Osteocyte (in vitro differentiated cells): ENCODE measurements around the gene GRIK4. TPM values are rescaled to one million over a fixed set of nuclear protein-coding genes. Genes with fewer than 3 reads are reported as not detected.

Source experiments
- DNase-seq: peaks from one replicate; pipeline ENCODE4 v3.0.0; 2021; ENCODE audit warnings: mixed read lengths; ENCODE audit not compliant: unreplicated experiment; ENCODE audit errors: extremely low spot score
- H3K27ac Mint-ChIP-seq: one replicate; pipeline ENCODE4 v1.8.0; 2021; ENCODE audit warnings: mild to moderate bottlenecking, mixed read lengths; ENCODE audit not compliant: unreplicated experiment
- H3K27me3 Mint-ChIP-seq: one replicate; pipeline ENCODE4 v1.8.0; 2021; ENCODE audit warnings: mixed read lengths; ENCODE audit not compliant: unreplicated experiment
- H3K36me3 Mint-ChIP-seq: one replicate; pipeline ENCODE4 v1.8.0; 2021; ENCODE audit warnings: mixed read lengths; ENCODE audit not compliant: unreplicated experiment
- H3K4me1 Mint-ChIP-seq: one replicate; pipeline ENCODE4 v1.8.0; 2021; ENCODE audit warnings: mixed read lengths; ENCODE audit not compliant: unreplicated experiment
- H3K4me3 Mint-ChIP-seq: one replicate; pipeline ENCODE4 v1.8.0; 2021; ENCODE audit warnings: mild to moderate bottlenecking, moderate library complexity, mixed read lengths; ENCODE audit not compliant: unreplicated experiment
- H3K9me3 Mint-ChIP-seq: one replicate; pipeline ENCODE4 v1.8.0; 2021; ENCODE audit warnings: mixed read lengths; ENCODE audit not compliant: unreplicated experiment
- total RNA-seq: library from RNA; stranded (reverse); gene quantifications from 2 replicates; pipeline ENCODE4 v1.2.1, GENCODE V29; 2021
- TF ChIP-seq, protein P1 (sequence below): fragments of 200-600 bp; sonication (generic); IDR thresholded peaks from 2 replicates; pipeline ENCODE4 v1.5.0; 2021; ENCODE audit warnings: antibody characterized with exemption, mild to moderate bottlenecking, moderate library complexity

Gene GRIK4
- total RNA-seq, 1 donor from 2014 or later = 0.11 TPM

DNA sequence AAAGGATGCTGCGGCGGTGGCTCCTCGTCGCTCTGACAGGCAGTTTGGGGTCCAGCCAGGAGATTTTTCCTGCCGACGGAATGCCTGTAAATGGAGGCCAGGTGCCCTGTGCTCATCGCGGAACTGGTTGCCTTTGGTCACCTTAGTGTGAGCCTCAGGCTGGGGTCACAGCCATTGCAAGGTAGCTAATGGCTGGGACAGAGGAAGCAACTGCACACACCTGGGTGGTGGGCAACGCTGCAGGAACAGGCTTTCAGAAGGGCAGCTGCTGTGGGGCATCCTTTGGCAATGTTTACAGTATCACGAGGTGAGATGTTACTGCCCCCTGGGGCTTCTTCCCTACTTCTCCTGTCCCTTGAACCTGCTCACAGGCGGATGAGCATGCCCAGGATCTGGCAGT lies 205.5 kb downstream of the GRIK4 start:
- no peaks in the 10 kb centered on the region for H3K9me3 Mint-ChIP-seq
- H3K27ac Mint-ChIP-seq = no peak overlapping the region
- H3K4me1 Mint-ChIP-seq = no peaks in the 10 kb centered on the region
- TF ChIP-seq, protein P1, sequence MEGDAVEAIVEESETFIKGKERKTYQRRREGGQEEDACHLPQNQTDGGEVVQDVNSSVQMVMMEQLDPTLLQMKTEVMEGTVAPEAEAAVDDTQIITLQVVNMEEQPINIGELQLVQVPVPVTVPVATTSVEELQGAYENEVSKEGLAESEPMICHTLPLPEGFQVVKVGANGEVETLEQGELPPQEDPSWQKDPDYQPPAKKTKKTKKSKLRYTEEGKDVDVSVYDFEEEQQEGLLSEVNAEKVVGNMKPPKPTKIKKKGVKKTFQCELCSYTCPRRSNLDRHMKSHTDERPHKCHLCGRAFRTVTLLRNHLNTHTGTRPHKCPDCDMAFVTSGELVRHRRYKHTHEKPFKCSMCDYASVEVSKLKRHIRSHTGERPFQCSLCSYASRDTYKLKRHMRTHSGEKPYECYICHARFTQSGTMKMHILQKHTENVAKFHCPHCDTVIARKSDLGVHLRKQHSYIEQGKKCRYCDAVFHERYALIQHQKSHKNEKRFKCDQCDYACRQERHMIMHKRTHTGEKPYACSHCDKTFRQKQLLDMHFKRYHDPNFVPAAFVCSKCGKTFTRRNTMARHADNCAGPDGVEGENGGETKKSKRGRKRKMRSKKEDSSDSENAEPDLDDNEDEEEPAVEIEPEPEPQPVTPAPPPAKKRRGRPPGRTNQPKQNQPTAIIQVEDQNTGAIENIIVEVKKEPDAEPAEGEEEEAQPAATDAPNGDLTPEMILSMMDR = no peak
- H3K4me3 Mint-ChIP-seq = no peak overlapping the region
- H3K36me3 Mint-ChIP-seq = no peaks in the 10 kb centered on the region
- DNase-seq = no peak
- H3K27me3 Mint-ChIP-seq = peaks cover 42% of the 10 kb centered on the region

DNA sequence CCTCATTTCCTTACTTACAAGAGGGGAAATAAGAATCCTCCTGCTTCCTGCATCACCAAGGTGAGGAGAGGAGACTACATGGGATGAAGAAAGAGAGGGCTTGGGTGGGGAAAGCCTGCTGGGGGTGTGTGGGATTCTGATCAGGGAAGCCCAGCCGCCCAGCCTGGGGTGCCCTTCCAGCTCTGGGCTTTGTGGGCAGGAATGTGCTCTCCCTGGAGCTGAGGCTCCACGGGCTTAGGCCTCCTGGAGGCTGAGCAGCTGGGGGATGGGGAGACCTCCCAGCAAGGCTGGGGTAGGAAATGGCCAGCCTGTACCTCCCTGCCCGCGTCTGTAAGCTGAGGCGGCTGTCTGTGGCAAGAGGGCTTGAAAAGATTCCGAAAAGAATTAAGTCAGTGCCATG lies 206.1 kb downstream of the GRIK4 start:
- TF ChIP-seq, protein P1 = no peak
- H3K4me1 Mint-ChIP-seq = no peaks in the 10 kb centered on the region
- H3K9me3 Mint-ChIP-seq = no peaks in the 10 kb centered on the region
- no peak overlapping the region for H3K4me3 Mint-ChIP-seq
- H3K36me3 Mint-ChIP-seq = no peaks in the 10 kb centered on the region
- peaks cover 42% of the 10 kb centered on the region for H3K27me3 Mint-ChIP-seq
- no peak for DNase-seq
- H3K27ac Mint-ChIP-seq = no peak overlapping the region

DNA sequence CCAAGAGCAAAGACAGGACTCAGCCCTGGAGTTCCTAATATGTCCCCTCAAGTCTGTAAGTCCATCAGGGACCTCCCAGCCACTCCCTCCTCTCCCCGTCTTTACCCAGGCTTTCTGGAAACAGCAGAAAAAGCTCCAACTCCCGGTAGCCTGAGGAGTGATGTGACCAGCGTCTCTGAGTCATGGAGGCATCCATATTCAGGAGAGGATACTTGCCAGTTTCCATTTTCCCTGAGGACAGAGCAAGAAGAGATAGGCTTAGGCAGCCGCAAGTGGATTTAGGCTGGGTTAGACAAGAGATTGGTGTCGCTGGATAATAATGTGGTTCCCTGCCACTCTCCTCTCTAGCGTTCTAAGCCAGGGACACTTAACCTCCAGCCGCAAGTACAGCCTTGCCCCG lies 206.6 kb downstream of the GRIK4 start:
- TF ChIP-seq, protein P1 = no peak
- peaks cover 41% of the 10 kb centered on the region for H3K27me3 Mint-ChIP-seq
- H3K9me3 Mint-ChIP-seq = no peaks in the 10 kb centered on the region
- H3K4me1 Mint-ChIP-seq = no peaks in the 10 kb centered on the region
- H3K36me3 Mint-ChIP-seq = no peaks in the 10 kb centered on the region
- H3K27ac Mint-ChIP-seq = no peak overlapping the region
- no peak overlapping the region for H3K4me3 Mint-ChIP-seq
- no peak for DNase-seq

DNA sequence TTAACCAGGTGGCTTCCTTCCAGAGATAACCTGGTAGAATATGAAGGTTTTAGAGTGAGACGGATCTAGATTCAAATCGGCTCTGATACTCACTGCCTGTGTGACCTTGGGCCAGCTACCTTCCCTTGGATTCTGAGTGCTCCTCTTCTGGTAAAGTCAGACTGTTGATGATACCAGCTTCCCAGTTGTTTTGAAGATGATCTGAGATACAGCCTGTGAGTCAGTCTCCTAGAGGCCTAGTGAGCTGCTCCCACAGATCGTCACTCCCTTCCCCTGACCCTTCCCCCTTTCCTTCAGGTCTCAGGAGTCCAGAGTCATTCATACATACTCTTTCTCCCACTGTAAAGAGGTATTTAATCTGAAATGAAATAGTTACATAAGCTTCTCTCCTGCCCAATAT lies 207.8 kb downstream of the GRIK4 start:
- no peak for DNase-seq
- Mint-ChIP-seq H3K27ac (no peak overlapping the region), H3K4me3 (no peak overlapping the region), H3K4me1 (no peaks in the 10 kb centered on the region), H3K9me3 (no peaks in the 10 kb centered on the region), H3K36me3 (no peaks in the 10 kb centered on the region), H3K27me3 (peaks cover 35% of the 10 kb centered on the region)
- TF ChIP-seq, protein P1 = no peak

DNA sequence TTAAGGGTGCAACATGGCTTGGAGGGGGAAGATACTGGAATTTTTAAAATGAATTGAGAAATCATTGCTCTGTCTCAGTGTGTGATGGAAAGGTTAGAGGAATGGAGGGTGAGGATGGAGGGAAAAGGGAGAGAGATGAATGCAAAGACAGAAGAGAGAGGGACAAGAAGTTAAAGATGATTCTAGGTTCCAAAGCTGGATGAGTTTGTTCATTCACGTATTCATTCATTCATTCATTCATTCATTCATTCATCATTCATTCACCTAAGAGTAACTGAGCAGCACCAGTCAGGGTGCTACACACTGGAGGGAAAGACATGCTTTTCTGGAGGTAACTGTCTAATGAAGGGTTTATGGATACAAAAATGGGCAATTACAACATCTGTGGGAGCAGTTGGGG lies 209.2 kb downstream of the GRIK4 start:
- H3K4me1 Mint-ChIP-seq = no peaks in the 10 kb centered on the region
- H3K27me3 Mint-ChIP-seq = peaks cover 31% of the 10 kb centered on the region
- TF ChIP-seq, protein P1 = no peak
- DNase-seq = no peak
- no peaks in the 10 kb centered on the region for H3K9me3 Mint-ChIP-seq
- H3K27ac Mint-ChIP-seq = no peak overlapping the region
- H3K4me3 Mint-ChIP-seq = no peak overlapping the region
- H3K36me3 Mint-ChIP-seq = no peaks in the 10 kb centered on the region
